ENCODE data around the gene RGSL1.

RGSL1 gene

GRCh38 chr1:182556279-182556678 is 106.3 kb downstream of the RGSL1 start:
- H3K36me3 ChIP-seq (ENCODE audit: low read length): no peaks in the 10 kb centered on the region
- no peaks in the 10 kb centered on the region for H3F3A ChIP-seq (ENCODE audit: insufficient read depth)
- no peak overlapping the region for H3K4me3 ChIP-seq (ENCODE audit: insufficient read depth, low read length, poor library complexity, severe bottlenecking)
- no peaks in the 10 kb centered on the region for H3K79me2 ChIP-seq (ENCODE audit: insufficient read depth, low read length)
- H3K9me2 ChIP-seq (replicated peaks; ENCODE audit: insufficient read depth, low read length): no peaks in the 10 kb centered on the region
- H3K27ac ChIP-seq (ENCODE audit: low read depth, low read length): no peak overlapping the region
- H3K9me3 ChIP-seq (ENCODE audit: insufficient read depth, low read length): no peaks in the 10 kb centered on the region
- no peak overlapping the region for H3K4me2 ChIP-seq (ENCODE audit: low read depth, low read length, poor library complexity, severe bottlenecking)
- H2AFZ ChIP-seq (ENCODE audit: low read depth, low read length, severe bottlenecking): no peak overlapping the region
- H4K20me1 ChIP-seq (ENCODE audit: low read depth, low read length): no peaks in the 10 kb centered on the region
- TF ChIP-seq, protein P1, sequence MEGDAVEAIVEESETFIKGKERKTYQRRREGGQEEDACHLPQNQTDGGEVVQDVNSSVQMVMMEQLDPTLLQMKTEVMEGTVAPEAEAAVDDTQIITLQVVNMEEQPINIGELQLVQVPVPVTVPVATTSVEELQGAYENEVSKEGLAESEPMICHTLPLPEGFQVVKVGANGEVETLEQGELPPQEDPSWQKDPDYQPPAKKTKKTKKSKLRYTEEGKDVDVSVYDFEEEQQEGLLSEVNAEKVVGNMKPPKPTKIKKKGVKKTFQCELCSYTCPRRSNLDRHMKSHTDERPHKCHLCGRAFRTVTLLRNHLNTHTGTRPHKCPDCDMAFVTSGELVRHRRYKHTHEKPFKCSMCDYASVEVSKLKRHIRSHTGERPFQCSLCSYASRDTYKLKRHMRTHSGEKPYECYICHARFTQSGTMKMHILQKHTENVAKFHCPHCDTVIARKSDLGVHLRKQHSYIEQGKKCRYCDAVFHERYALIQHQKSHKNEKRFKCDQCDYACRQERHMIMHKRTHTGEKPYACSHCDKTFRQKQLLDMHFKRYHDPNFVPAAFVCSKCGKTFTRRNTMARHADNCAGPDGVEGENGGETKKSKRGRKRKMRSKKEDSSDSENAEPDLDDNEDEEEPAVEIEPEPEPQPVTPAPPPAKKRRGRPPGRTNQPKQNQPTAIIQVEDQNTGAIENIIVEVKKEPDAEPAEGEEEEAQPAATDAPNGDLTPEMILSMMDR (IDR thresholded peaks at IDR 0.05; ENCODE audit: insufficient read depth, low read length, poor library complexity, severe bottlenecking): no peak
- no peak for TF ChIP-seq EZH2phosphoT487 (conservative IDR thresholded peaks at IDR 0.05; ENCODE audit: low read length)
- H3K27me3 ChIP-seq (ENCODE audit: low read length): no peaks in the 10 kb centered on the region
- H3K9ac ChIP-seq (ENCODE audit: low read length): no peak overlapping the region

- no peaks in the 10 kb centered on the region for H4K20me1 ChIP-seq (ENCODE audit: low read depth, low read length)
- TF ChIP-seq, protein P1 (IDR thresholded peaks at IDR 0.05; ENCODE audit: insufficient read depth, low read length, poor library complexity, severe bottlenecking): no peak
- TF ChIP-seq EZH2phosphoT487 (conservative IDR thresholded peaks at IDR 0.05; ENCODE audit: low read length): no peak
- no peak overlapping the region for H3K4me2 ChIP-seq (ENCODE audit: low read depth, low read length, poor library complexity, severe bottlenecking)
- no peak overlapping the region for H2AFZ ChIP-seq (ENCODE audit: low read depth, low read length, severe bottlenecking)
- H3K9ac ChIP-seq (ENCODE audit: low read length): no peak overlapping the region
- H3F3A ChIP-seq (ENCODE audit: insufficient read depth): no peaks in the 10 kb centered on the region; the same call in 1 of the 2 replicates
- H3K36me3 ChIP-seq (ENCODE audit: low read length): no peaks in the 10 kb centered on the region
- H3K4me3 ChIP-seq (ENCODE audit: insufficient read depth, low read length, poor library complexity, severe bottlenecking): no peak overlapping the region
- no peaks in the 10 kb centered on the region for H3K9me2 ChIP-seq (replicated peaks; ENCODE audit: insufficient read depth, low read length)
- H3K27ac ChIP-seq (ENCODE audit: low read depth, low read length): no peak overlapping the region
- H3K9me3 ChIP-seq (ENCODE audit: insufficient read depth, low read length): no peaks in the 10 kb centered on the region
- no peaks in the 10 kb centered on the region for H3K27me3 ChIP-seq (ENCODE audit: low read length)
- H3K79me2 ChIP-seq (ENCODE audit: insufficient read depth, low read length): no peaks in the 10 kb centered on the region
Measured at GRCh38 chr1:182560392-182560984, 110.5 kb downstream of the RGSL1 start.

DNA sequence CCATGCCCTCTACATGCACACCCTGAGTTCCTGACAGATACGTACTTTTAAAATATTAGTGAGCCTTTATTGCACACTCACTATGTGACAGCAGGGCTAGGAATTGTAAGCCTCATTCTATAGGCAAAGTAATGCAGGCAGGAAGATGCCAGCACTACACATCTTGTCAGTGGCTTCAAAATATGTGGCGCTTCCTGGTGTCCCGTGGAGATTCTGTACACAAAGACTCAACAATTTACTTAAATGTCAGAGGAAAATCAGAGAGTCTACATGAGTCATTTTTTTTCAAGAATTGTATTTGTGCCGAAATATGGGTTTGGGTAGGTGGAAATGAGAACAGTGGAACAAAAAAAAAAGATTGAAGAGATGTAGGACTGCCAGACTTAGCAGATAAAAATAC is 111.5 kb downstream of the RGSL1 start:
- Histone ChIP-seq H3F3A (ENCODE audit: insufficient read depth) (no peaks in the 10 kb centered on the region; the same call in 1 of the 2 replicates), H3K9ac (ENCODE audit: low read length) (no peak overlapping the region), H3K27ac (ENCODE audit: low read depth, low read length) (no peak overlapping the region)

More for the DNA sequence above, 111.5 kb downstream of the RGSL1 start:
- no peaks in the 10 kb centered on the region for H3K79me2 ChIP-seq (ENCODE audit: insufficient read depth, low read length)
- H3K4me3 ChIP-seq (ENCODE audit: insufficient read depth, low read length, poor library complexity, severe bottlenecking): no peak overlapping the region
- no peak overlapping the region for H2AFZ ChIP-seq (ENCODE audit: low read depth, low read length, severe bottlenecking)
- no peaks in the 10 kb centered on the region; the same call in 1 of the 2 replicates for H3K9me3 ChIP-seq (ENCODE audit: insufficient read depth, low read length)
- TF ChIP-seq, protein P1 (IDR thresholded peaks at IDR 0.05; ENCODE audit: insufficient read depth, low read length, poor library complexity, severe bottlenecking): no peak
- TF ChIP-seq EZH2phosphoT487 (conservative IDR thresholded peaks at IDR 0.05; ENCODE audit: low read length): no peak
- H4K20me1 ChIP-seq (ENCODE audit: low read depth, low read length): no peaks in the 10 kb centered on the region
- H3K27me3 ChIP-seq (ENCODE audit: low read length): no peaks in the 10 kb centered on the region
- H3K4me2 ChIP-seq (ENCODE audit: low read depth, low read length, poor library complexity, severe bottlenecking): no peak overlapping the region
- no peaks in the 10 kb centered on the region for H3K9me2 ChIP-seq (replicated peaks; ENCODE audit: insufficient read depth, low read length)
- H3K36me3 ChIP-seq (ENCODE audit: low read length): peaks cover 6% of the 10 kb centered on the region
